Gastroesophageal sphincter (tissue), 4 donors: Measurements from ENCODE around the gene DICER1. TPM values are rescaled to one million over a fixed set of nuclear protein-coding genes. Genes with fewer than 3 reads are reported as not detected.
A peak's percentile ranks its signal among the peaks of the same experiment; 100 is the strongest.

Experiments
- ATAC-seq: fragments of 150-250 bp; one replicate; pipeline ENCODE4 v1.9.1; 2016; ENCODE audit warnings: mild to moderate bottlenecking, moderate library complexity
- H3K27ac ChIP-seq, 4 donors: fragments of 200-600 bp; sonication (generic) in 3 of 4; 1 replicate in 3 of 4; 2 replicates in 1 of 4; pipeline ENCODE4 v1.5.1; 2016 to 2019
- H3K27me3 ChIP-seq: fragments of 200-600 bp; sonication (generic); one replicate; pipeline ENCODE4 v1.5.1; 2019
- H3K36me3 ChIP-seq, 2 donors: fragments of 200-600 bp; sonication (generic); one replicate each; pipeline ENCODE4 v1.5.1; 2019; ENCODE audit warnings: control low read depth in 1 of 2
- H3K4me1 ChIP-seq, 3 donors: fragments of 200-600 bp; sonication (generic); 1 replicate in 2 of 3; 2 replicates in 1 of 3; pipeline ENCODE4 v1.5.1; 2016 to 2019; ENCODE audit warnings: control low read depth in 2 of 3
- H3K4me3 ChIP-seq, 2 donors: fragments of 200-600 bp; sonication (generic); one replicate each; pipeline ENCODE4 v1.5.1; 2019; ENCODE audit warnings: mild to moderate bottlenecking in 1 of 2, moderate library complexity in 1 of 2
- H3K9me3 ChIP-seq, 3 donors: fragments of 200-600 bp; sonication (generic); one replicate each; pipeline ENCODE4 v1.5.1; 2017 to 2019; ENCODE audit warnings: control low read depth in 2 of 3
- CTCF ChIP-seq, 4 experiments: fragments of 200-600 bp in 2 of 4; fragments of 450-650 bp in 2 of 4; sonication (generic) in 1 of 4; IDR thresholded peaks; one replicate each; pipeline ENCODE4 v1.5.1; 2017 to 2019; ENCODE audit warnings: antibody characterized with exemption in 4 of 4, mild to moderate bottlenecking in 2 of 4, moderate library complexity in 2 of 4
- EP300 ChIP-seq: sonication (generic); formaldehyde crosslinking; IDR thresholded peaks from one replicate; pipeline ENCODE4 v1.6.1; 2017; ENCODE audit warnings: antibody characterized with exemption, mild to moderate bottlenecking
- POLR2A ChIP-seq, 2 donors: fragments of 450-650 bp; IDR thresholded peaks; one replicate each; pipeline ENCODE4 v1.6.1; 2017; ENCODE audit warnings: antibody characterized with exemption in 2 of 2, mild to moderate bottlenecking in 2 of 2, moderate library complexity in 1 of 2
- POLR2AphosphoS5 ChIP-seq: sonication (generic); formaldehyde crosslinking; IDR thresholded peaks from one replicate; pipeline ENCODE4 v1.6.1; 2017; ENCODE audit warnings: antibody characterized with exemption
- WGBS, 2 donors: methylation state at CpG; one replicate each; pipeline ENCODE4 v1.1.5; 2018; ENCODE audit warnings: low coverage in 1 of 2; 5-methylcytosine and 5-hydroxymethylcytosine counted together
- total RNA-seq, 4 donors: library from RNA; depleted of rRNA; stranded (reverse); fragments of >200 nt; gene quantifications; one replicate each; pipeline ENCODE4 v1.1.0, GENCODE V29; 2016

The DICER1 gene
- total RNA-seq, 4 donors from 2014 or later = 57.5 to 74.9 (median 68.6) TPM

GRCh38 chr14:95174184-95174792 lies 17.0 kb upstream of the DICER1 start:
- no peaks in the 10 kb centered on the region for H3K9me3 ChIP-seq
- no peak overlapping the region for H3K4me3 ChIP-seq
- no peak for ATAC-seq
- peak in 2 of 4 experiments; percentile 8 to 11 for TF ChIP-seq CTCF (IDR thresholded peaks at IDR 0.05)
- no peak for TF ChIP-seq POLR2A (IDR thresholded peaks at IDR 0.05)
- H3K4me1 ChIP-seq = no peaks in the 10 kb centered on the region
- H3K27ac ChIP-seq = no peak overlapping the region
- H3K36me3 ChIP-seq = no peaks in the 10 kb centered on the region
- H3K27me3 ChIP-seq = no peaks in the 10 kb centered on the region
- WGBS, 2 donors = 20 to 54% methylated on average over 1 to 2 of the region's 2 CpGs

- TF ChIP-seq POLR2A (IDR thresholded peaks at IDR 0.05) = no peak
- no peak for TF ChIP-seq EP300
- no peak for TF ChIP-seq POLR2AphosphoS5
- no peak for TF ChIP-seq CTCF (IDR thresholded peaks at IDR 0.05)
- no peak for ATAC-seq
- Histone ChIP-seq H3K27me3 (no peaks in the 10 kb centered on the region), H3K9me3 (no peaks in the 10 kb centered on the region), H3K27ac (no peak overlapping the region), H3K4me1 (no peaks in the 10 kb centered on the region), H3K36me3 (no peaks in the 10 kb centered on the region), H3K4me3 (no peak overlapping the region)
Observed at GRCh38 chr14:95173518-95173917, 16.2 kb upstream of the DICER1 start.

GRCh38 chr14:95167177-95167576 lies 9.8 kb upstream of the DICER1 start:
- Histone ChIP-seq H3K4me3 (no peak overlapping the region), H3K9me3 (no peaks in the 10 kb centered on the region), H3K36me3 (no peaks in the 10 kb centered on the region), H3K27ac (no peak overlapping the region), H3K4me1 (no peaks in the 10 kb centered on the region), H3K27me3 (no peaks in the 10 kb centered on the region)
- ATAC-seq = no peak
- WGBS, 2 donors = 80% methylated on average over 1 of the region's 2 CpGs; no CpG with 5 or more reads in 1 of the 2 donors
- no peak for TF ChIP-seq CTCF (IDR thresholded peaks at IDR 0.05)
- no peak for TF ChIP-seq POLR2AphosphoS5
- TF ChIP-seq EP300 = no peak
- TF ChIP-seq POLR2A (IDR thresholded peaks at IDR 0.05) = no peak

GRCh38 chr14:95165517-95165916 lies 8.2 kb upstream of the DICER1 start:
- no peak overlapping the region for H3K27ac ChIP-seq
- H3K27me3 ChIP-seq = no peaks in the 10 kb centered on the region
- H3K9me3 ChIP-seq = no peaks in the 10 kb centered on the region
- no peak for ATAC-seq
- 93 to 96% methylated on average over 3 of the region's 3 CpGs for WGBS, 2 donors
- TF ChIP-seq CTCF (IDR thresholded peaks at IDR 0.05) (no peak), POLR2A (IDR thresholded peaks at IDR 0.05) (no peak), POLR2AphosphoS5 (no peak), EP300 (no peak)
- H3K4me3 ChIP-seq = no peak overlapping the region
- H3K36me3 ChIP-seq = no peaks in the 10 kb centered on the region
- no peaks in the 10 kb centered on the region for H3K4me1 ChIP-seq

- no peak for ATAC-seq
- H3K4me3 ChIP-seq = no peak overlapping the region
- H3K4me1 ChIP-seq = no peaks in the 10 kb centered on the region
- no peak overlapping the region for H3K27ac ChIP-seq
- WGBS, 2 donors = no CpG with 5 or more reads among the region's 1 CpG
- no peak for TF ChIP-seq POLR2A (IDR thresholded peaks at IDR 0.05)
- TF ChIP-seq EP300 = no peak
- no peak for TF ChIP-seq POLR2AphosphoS5
- TF ChIP-seq CTCF (IDR thresholded peaks at IDR 0.05) = no peak
- H3K36me3 ChIP-seq = no peaks in the 10 kb centered on the region
- H3K9me3 ChIP-seq = no peaks in the 10 kb centered on the region
- no peaks in the 10 kb centered on the region for H3K27me3 ChIP-seq
Observed at GRCh38 chr14:95164506-95164905, 7.2 kb upstream of the DICER1 start.
